GM21360 (cell line): Measurements from ENCODE around the gene TSEN34.
"Not testable (repeated sequence)": the region's sequence is repeated elsewhere in the genome, so short reads cannot be mapped to it uniquely, and the experiment has no call there.

Experiments used
- ATAC-seq: cut with Tn5 transposase; IDR thresholded peaks from one replicate; pipeline ENCODE4 v1.9.1; 2021; ENCODE audit warnings: mild to moderate bottlenecking, moderate library complexity; ENCODE audit not compliant: unreplicated experiment

TSEN34 gene

GRCh38 chr19:54160182-54160811, 30.8 kb upstream of the TSEN34 start:
- no peak for ATAC-seq

DNA sequence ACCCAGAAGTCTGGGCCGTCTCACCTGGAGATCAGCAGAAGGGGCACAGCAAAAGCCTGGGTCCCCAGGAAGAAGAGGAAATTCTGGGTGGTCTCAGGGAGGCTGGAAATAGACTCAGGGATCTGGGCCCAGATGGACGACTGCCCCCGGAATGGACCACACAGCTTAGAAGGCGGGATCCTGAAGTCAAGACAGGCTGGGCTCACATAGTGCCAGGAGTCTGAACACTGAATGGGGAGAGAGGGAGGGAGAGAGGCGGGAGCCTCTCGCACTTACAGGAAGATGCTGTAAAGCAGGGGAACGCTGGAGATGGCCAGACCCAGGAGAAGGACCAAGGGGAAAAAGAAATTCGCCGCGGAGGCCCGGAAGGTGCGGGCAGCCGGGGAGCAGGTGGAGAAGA, 30.3 kb upstream of the TSEN34 start:
- ATAC-seq: no peak

DNA sequence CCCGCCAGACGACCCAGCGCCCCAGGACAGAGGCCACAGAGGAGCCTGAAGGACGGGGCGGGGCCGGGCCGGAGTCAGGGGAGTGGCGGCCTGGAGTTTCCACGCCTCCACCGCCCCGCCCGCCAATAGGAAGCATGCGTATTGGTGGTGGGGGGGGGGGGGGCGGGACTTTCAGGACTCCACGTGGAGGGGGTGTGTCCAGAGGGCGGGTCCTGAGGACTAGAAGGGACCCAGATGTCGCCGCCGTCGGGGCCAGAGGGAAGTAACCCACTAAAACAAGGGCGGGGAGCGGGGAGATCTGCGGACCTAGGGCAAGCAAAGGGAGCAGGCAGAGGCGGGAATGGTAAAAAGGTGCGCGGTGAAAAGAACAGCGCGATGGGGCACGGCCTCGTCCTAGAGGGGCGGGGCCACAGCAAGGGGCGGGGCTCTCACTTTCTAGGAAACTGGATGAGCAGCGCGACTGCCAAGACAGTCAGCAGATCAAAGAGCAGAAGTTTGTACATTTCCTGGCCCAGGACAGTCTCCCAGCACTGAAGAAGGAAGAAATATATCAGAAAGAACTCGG, 28.8 kb upstream of the TSEN34 start:
- no peak for ATAC-seq

- ATAC-seq: no peak
Observed at GRCh38 chr19:54162884-54163283, 28.2 kb upstream of the TSEN34 start.

DNA sequence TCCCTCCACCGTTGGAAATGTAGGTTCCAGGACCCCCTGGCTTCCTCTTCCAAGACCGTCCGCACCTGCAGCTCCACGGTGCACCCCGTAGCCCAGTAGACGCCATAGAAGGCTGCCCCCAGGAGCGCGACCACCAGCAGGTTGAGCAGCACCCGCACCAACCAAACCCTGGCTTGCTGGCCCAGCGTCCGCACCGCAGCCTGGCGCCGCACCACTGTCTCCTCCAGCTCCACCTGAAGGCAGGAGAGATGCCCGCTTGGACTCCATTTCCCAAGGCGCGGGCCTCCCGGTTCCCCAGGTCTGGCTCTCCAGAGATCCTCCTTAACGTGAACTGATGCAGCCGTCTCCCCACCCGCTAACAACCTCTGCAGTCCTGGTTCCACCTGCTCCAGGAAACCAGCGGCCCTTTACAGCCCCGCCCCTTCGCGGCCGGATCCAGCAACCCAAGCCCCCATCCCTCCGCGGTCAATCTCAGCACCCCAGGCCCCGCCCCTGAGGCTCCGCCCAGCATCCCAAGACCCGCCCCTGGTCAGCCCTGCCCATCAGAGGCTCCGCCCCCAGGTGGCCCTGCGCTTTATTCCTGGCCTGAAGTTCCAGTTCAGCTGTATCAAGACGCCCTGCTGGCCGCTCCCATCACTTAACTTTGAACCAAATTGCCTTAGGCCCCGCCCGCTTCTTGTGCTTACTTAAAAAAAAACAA, 26.6 kb upstream of the TSEN34 start:
- ATAC-seq: no peak

- ATAC-seq: no peak
Observed at GRCh38 chr19:54165222-54165621, 25.9 kb upstream of the TSEN34 start.

GRCh38 chr19:54168174-54168917, 22.8 kb upstream of the TSEN34 start:
- no peak for ATAC-seq

DNA sequence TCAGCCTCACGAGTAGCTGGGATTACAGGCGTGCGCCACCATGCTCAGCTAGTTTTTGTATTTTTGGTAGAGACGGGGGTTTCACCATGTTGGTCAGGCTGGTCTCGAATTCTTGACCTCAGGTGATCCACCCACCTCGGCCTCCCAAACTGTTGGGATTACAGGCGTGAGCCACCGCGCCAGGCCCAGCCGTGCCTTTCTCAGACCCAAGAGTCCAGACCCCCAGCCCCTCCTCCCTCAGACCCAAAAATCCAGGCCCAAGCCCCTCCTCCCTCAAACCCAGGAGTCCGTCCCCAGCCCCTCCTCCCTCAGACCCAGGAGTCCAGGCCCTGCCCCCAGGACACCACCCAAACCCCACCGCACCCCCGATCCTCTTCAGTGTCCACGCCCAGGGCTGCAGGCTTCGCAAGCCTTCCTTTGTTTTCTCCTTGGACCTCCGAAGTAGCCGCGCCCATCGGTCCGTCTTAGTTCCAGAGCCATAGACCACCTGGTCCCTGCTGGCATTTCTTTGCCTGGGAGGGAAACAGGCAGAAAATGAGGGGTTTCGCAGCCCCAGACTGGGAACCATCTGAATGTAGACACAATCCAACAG, 21.9 kb upstream of the TSEN34 start:
- no peak for ATAC-seq

DNA sequence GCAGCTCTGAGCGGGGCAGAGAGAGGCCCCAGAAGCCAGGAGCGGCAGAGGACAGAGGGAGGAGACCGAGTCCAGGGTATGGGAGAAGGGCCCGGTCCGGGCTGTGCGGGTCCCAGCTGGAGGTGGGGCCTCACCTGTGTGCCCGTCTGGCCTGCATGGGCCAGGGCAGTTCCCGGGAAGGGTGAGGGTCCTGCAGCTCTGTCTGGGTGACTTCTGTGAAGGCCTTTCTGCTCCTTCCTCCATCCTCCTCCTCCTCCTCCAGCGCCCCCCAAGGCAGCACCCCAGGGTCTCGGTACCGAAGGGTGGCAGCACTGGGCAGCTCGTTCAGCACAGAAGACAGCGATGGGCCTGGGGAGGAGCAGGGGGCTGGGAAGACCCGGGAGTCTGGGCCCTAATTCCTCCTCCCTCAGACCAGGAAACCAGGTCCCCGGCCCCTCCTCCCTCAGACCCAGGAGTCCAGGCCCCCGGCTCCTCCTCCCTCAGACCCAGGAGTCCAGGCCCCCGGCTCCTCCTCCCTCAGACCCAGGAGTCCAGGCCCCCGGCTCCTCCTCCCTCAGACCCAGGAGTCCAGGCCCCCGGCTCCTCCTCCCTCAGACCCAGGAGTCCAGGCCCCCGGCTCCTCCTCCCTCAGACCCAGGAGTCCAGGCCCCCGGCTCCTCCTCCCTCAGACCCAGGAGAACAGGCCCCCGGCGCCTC, 19.2 kb upstream of the TSEN34 start:
- not testable (repeated sequence) for ATAC-seq

DNA sequence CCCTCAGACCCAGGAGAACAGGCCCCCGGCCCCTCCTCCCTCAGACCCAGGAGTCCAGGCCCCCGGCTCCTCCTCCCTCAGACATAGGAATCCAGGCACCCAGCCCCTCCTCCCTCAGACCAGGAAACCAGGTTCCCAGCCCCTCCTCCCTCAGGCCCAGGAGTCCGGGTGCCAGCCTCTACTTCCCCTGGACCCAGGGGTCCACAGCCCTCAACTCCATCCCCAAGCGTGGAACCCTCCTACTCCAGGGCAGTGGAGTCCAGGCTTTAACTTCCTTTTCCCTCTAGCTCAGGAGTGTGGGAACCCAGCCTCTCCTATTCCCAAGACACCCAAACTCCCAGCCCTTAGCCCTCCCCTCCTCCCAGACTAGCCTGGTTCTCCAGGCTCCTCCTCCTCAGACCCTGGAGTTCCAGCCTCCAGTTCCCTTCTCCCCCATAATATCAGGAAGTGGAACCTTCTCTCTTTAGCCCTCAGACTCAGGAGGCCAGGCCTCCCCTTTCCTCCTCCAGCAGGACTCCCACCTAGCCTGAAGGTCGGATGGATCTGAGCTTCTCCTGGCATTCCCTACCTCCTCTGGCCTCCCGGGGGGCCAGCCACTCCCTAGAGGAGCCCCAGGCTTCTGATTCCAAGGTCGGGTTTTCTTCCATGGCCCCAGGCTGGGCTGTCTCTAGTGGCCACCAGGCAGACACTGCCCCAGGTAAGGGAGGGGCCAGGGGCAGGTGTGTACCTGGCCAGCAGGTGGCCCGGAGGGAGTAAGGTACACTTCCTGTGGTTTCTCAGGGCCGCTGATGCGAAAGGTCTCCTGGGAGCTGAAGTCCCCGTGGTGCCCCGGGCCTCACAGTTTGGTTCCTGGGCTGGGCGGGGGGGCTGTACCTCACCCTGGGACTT, 18.4 kb upstream of the TSEN34 start, which contains the start of gene TMC4:
TMC4 (minus strand) TSS at position 690 of the 888 bp plus-strand sequence; CDS start at position 647, 43 bp downstream.
- ATAC-seq: no peak

GRCh38 chr19:54173359-54173699, 17.8 kb upstream of the TSEN34 start:
- ATAC-seq: no peak

GRCh38 chr19:54173951-54174834, 16.9 kb upstream of the TSEN34 start:
- ATAC-seq: no peak

DNA sequence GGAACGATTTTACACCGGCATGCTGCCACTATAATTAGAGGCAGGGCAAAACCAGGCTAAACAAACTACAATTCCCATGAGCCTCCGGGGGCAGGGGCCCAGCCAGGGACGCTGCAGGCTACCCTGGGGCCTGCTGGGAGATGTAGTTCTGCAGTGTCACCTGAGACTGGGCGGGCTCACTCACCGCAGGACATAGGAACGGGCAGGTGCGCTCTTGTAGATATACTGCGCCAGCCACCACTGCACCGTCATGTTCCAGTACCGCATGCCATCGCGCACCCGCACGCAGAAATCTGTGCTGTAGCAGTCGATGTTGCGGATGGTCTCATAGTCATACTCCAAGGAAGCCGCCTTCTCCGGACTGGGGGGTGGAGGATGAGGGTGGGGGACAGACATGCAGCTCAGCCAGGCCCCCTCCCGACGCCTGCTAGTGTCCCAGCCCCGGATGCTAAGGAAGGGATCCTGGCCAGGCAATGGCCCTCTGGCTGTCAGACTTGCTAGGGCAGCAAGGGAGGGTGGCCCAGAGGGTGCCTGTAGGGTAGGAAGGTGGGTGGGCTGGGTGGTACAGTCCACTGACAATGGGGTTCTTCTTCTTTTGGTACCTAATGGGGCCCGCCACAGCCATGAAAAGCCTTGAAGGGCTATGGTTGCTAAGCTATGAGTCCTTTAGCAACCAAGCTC, 12.4 kb upstream of the TSEN34 start:
- ATAC-seq: no peak

GRCh38 chr19:54179262-54179852, 11.8 kb upstream of the TSEN34 start:
- ATAC-seq: no peak

DNA sequence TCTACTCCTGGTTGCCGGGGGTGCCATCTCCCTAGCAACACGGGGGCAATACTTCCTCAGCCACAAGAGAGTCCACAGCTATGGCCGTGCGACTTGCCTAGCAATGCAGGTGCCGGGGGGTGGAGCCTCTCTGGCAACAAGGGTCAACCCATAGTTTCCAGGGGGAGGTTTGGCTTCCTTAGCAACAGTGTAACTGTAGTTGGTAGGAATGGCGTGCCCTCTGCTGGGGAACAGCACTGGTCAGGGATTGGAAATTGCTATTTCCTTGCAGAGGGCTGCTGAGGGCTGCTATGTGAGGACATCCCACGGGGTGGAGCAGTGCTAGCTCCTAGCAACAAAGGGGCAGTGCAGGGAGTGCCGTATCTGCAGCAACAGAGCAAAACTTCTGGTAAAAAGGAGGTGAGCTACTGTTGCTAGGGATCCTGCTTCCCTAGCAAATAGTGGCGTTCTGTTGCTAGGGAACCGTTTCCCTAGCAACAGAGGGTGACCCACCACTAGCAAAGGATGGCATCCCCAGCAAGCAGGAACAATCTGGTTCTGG, 11.1 kb upstream of the TSEN34 start:
- no peak for ATAC-seq

DNA sequence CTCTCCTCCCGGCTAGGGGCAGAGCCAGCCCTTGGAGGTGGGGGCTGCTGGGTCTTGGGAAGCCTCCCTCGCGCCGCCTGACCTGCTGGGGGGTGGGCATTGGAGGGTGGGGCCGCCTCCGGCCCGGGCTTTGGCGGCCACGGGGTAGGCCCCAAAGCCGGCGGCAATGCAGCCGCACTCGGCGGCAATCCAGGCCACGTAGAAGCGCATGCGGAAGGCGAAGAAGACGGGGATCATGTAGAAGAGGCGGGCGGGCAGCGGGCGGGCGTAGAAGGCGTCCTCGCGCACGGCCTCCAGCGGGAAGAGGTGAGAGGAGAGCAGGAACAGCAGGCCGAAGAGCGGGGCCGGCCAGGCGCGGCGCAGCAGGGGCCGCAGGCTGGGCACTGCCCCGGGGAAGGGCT, 10.4 kb upstream of the TSEN34 start:
- no peak for ATAC-seq

DNA sequence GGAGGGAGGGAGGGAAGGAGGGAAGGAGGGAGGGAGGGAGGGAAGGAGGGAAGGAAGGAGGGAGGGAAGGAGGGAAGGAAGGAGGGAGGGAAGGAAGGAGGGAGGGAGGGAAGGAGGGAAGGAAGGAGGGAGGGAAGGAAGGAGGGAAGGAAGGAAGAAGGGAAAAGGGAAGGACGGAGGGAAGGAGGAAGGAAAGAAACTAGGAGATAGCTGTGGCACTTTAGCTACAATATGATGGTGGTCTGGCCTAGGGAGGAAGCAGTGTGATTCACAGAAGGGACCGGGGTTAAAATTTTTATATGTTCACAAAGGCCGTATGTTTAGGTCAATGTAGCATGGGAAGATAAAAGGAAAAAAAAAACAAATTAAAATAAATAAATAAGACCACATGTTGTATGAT, 9.2 kb upstream of the TSEN34 start:
- not testable (repeated sequence) for ATAC-seq

- ATAC-seq: no peak
Observed at GRCh38 chr19:54183431-54183830, 7.7 kb upstream of the TSEN34 start.
